Breast epithelium (tissue), 3 donors: ENCODE data around the gene GTF2H2.
"Not testable (repeated sequence)": the region's sequence is repeated elsewhere in the genome, so short reads cannot be mapped to it uniquely, and the experiment has no call there.

Experiments used
- POLR2A ChIP-seq: fragments of 450-650 bp; IDR thresholded peaks from one replicate; pipeline ENCODE4 v1.6.1; 2016; ENCODE audit warnings: antibody characterized with exemption, mild to moderate bottlenecking, moderate library complexity
- POLR2AphosphoS5 ChIP-seq, 3 donors: sonication (generic); formaldehyde crosslinking; IDR thresholded peaks; one replicate each; pipeline ENCODE4 v1.6.1; 2017; ENCODE audit warnings: antibody characterized with exemption in 3 of 3
- TF ChIP-seq, protein P1 (sequence below), 3 donors: fragments of 450-650 bp; IDR thresholded peaks; one replicate each; pipeline ENCODE4 v1.5.1; 2016 to 2017; ENCODE audit warnings: antibody characterized with exemption in 3 of 3, mild to moderate bottlenecking in 3 of 3, moderate library complexity in 3 of 3

DNA sequence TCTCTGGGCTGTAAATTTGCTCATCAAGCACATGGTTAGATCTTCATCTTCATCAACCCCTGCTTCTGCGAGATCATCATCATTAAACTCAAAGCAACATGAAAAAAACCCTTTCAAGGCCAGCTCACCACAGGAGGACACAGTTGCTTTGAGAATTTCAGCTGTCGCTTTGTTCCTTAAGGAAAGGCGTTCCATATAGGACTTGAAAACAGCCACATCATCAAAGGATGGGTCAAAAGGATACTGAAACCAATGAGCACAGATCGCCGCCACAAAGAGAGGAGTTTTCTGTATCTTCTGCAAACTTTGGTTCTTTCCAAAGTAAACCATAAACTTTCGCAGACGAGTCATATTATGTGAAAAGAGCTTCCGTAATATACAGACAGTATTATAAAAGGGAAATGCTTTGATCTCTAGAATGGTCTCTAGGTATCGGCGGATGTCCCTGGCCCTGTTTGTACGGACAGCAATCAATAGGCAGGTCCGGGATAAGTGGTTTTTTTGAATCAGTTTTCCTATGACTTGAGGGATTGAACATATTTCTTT lies 42.3 kb upstream of the GTF2H2 start:
- TF ChIP-seq, protein P1, sequence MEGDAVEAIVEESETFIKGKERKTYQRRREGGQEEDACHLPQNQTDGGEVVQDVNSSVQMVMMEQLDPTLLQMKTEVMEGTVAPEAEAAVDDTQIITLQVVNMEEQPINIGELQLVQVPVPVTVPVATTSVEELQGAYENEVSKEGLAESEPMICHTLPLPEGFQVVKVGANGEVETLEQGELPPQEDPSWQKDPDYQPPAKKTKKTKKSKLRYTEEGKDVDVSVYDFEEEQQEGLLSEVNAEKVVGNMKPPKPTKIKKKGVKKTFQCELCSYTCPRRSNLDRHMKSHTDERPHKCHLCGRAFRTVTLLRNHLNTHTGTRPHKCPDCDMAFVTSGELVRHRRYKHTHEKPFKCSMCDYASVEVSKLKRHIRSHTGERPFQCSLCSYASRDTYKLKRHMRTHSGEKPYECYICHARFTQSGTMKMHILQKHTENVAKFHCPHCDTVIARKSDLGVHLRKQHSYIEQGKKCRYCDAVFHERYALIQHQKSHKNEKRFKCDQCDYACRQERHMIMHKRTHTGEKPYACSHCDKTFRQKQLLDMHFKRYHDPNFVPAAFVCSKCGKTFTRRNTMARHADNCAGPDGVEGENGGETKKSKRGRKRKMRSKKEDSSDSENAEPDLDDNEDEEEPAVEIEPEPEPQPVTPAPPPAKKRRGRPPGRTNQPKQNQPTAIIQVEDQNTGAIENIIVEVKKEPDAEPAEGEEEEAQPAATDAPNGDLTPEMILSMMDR (IDR thresholded peaks at IDR 0.05), result not testable (repeated sequence)
- not testable (repeated sequence) for TF ChIP-seq POLR2A; POLR2AphosphoS5 (IDR thresholded peaks at IDR 0.05)
